ENCODE data around the gene CCSER1.
"Not testable (repeated sequence)": the region's sequence is repeated elsewhere in the genome, so short reads cannot be mapped to it uniquely, and the experiment has no call there.

CCSER1 gene

DNA sequence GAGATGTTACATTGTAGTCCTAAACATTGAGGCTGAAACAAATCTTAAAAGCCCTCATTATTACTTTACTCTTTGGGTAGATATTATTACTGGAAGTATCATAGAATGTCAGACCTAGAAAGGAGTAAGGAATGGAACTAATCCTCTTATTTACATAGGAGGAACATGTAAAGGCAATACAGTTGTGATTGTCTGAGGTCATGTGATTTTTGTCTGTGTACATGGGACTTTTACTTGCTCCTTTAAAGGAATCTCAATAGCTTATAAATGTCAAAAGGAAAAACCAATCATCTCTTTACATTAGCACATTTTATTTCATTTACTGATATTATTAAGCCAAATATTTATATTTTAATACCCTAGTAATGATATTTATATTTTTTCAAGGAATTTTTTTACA, 568.2 kb downstream of the CCSER1 start:
- ATAC-seq (ENCODE audit: insufficient read depth, low read depth): no peak
- TF ChIP-seq, protein P1, sequence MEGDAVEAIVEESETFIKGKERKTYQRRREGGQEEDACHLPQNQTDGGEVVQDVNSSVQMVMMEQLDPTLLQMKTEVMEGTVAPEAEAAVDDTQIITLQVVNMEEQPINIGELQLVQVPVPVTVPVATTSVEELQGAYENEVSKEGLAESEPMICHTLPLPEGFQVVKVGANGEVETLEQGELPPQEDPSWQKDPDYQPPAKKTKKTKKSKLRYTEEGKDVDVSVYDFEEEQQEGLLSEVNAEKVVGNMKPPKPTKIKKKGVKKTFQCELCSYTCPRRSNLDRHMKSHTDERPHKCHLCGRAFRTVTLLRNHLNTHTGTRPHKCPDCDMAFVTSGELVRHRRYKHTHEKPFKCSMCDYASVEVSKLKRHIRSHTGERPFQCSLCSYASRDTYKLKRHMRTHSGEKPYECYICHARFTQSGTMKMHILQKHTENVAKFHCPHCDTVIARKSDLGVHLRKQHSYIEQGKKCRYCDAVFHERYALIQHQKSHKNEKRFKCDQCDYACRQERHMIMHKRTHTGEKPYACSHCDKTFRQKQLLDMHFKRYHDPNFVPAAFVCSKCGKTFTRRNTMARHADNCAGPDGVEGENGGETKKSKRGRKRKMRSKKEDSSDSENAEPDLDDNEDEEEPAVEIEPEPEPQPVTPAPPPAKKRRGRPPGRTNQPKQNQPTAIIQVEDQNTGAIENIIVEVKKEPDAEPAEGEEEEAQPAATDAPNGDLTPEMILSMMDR (IDR thresholded peaks at IDR 0.05; ENCODE audit: borderline replicate concordance, extremely low read depth, low read length, poor library complexity, severe bottlenecking): no peak
- TF ChIP-seq EZH2 (IDR thresholded peaks at IDR 0.05; ENCODE audit: borderline replicate concordance, low read depth, low read length, severe bottlenecking): no peak
- Histone ChIP-seq H3K4me2 (ENCODE audit: insufficient read depth, low read length) (no peak overlapping the region), H3K27me3 (ENCODE audit: insufficient read depth, low read length, poor library complexity) (no peaks in the 10 kb centered on the region), H3K27ac (ENCODE audit: low read length) (no peak overlapping the region), H2AFZ (ENCODE audit: low read depth, low read length) (no peak overlapping the region), H3K4me3 (ENCODE audit: low read depth in 1 of 2, low read length in 2 of 2) (no peak overlapping the region), H4K20me1 (ENCODE audit: insufficient read depth, low read length) (no peaks in the 10 kb centered on the region), H3K36me3 (ENCODE audit: insufficient read depth, low read length) (no peaks in the 10 kb centered on the region), H3K9ac (ENCODE audit: low read depth, low read length) (no peak overlapping the region), H3K79me2 (ENCODE audit: insufficient read depth, low read length) (no peaks in the 10 kb centered on the region), H3K9me3 (ENCODE audit: insufficient read depth, low read length, severe bottlenecking) (no peaks in the 10 kb centered on the region), H3K4me1 (ENCODE audit: insufficient read depth, low read length) (no peaks in the 10 kb centered on the region)
- no peak for DNase-seq

- ATAC-seq (ENCODE audit: insufficient read depth, low read depth); H3K9me3 ChIP-seq (ENCODE audit: insufficient read depth, low read length, severe bottlenecking); DNase-seq; H3K79me2 ChIP-seq (ENCODE audit: insufficient read depth, low read length); H3K27me3 ChIP-seq (ENCODE audit: insufficient read depth, low read length, poor library complexity); H3K4me3 ChIP-seq (ENCODE audit: low read depth in 1 of 2, low read length in 2 of 2); H4K20me1 ChIP-seq (ENCODE audit: insufficient read depth, low read length); H3K4me1 ChIP-seq (ENCODE audit: insufficient read depth, low read length); H3K4me2 ChIP-seq (ENCODE audit: insufficient read depth, low read length); H3K36me3 ChIP-seq (ENCODE audit: insufficient read depth, low read length); H3K9ac ChIP-seq (ENCODE audit: low read depth, low read length); H2AFZ ChIP-seq (ENCODE audit: low read depth, low read length); H3K27ac ChIP-seq (ENCODE audit: low read length): not testable (repeated sequence)
Measured at GRCh38 chr4:90705501-90705900, 578.3 kb downstream of the CCSER1 start.

GRCh38 chr4:90715242-90715641, 588.0 kb downstream of the CCSER1 start:
- Histone ChIP-seq H3K9ac (ENCODE audit: low read depth, low read length) (no peak overlapping the region), H3K9me3 (ENCODE audit: insufficient read depth, low read length, severe bottlenecking) (no peaks in the 10 kb centered on the region), H3K36me3 (ENCODE audit: insufficient read depth, low read length) (no peaks in the 10 kb centered on the region), H4K20me1 (ENCODE audit: insufficient read depth, low read length) (no peaks in the 10 kb centered on the region), H3K27ac (ENCODE audit: low read length) (no peak overlapping the region), H3K4me2 (ENCODE audit: insufficient read depth, low read length) (no peak overlapping the region), H3K79me2 (ENCODE audit: insufficient read depth, low read length) (no peaks in the 10 kb centered on the region), H3K4me1 (ENCODE audit: insufficient read depth, low read length) (no peaks in the 10 kb centered on the region), H2AFZ (ENCODE audit: low read depth, low read length) (no peak overlapping the region), H3K27me3 (ENCODE audit: insufficient read depth, low read length, poor library complexity) (no peaks in the 10 kb centered on the region), H3K4me3 (ENCODE audit: low read depth in 1 of 2, low read length in 2 of 2) (no peak overlapping the region)
- ATAC-seq (ENCODE audit: insufficient read depth, low read depth): no peak
- no peak for DNase-seq
- TF ChIP-seq, protein P1 (IDR thresholded peaks at IDR 0.05; ENCODE audit: borderline replicate concordance, extremely low read depth, low read length, poor library complexity, severe bottlenecking): no peak
- TF ChIP-seq EZH2 (IDR thresholded peaks at IDR 0.05; ENCODE audit: borderline replicate concordance, low read depth, low read length, severe bottlenecking): no peak

GRCh38 chr4:90718931-90719330, 591.7 kb downstream of the CCSER1 start:
- no peaks in the 10 kb centered on the region for H3K79me2 ChIP-seq (ENCODE audit: insufficient read depth, low read length)
- no peak overlapping the region for H3K9ac ChIP-seq (ENCODE audit: low read depth, low read length)
- no peaks in the 10 kb centered on the region for H3K36me3 ChIP-seq (ENCODE audit: insufficient read depth, low read length)
- no peaks in the 10 kb centered on the region for H4K20me1 ChIP-seq (ENCODE audit: insufficient read depth, low read length)
- DNase-seq (no peak), ATAC-seq (ENCODE audit: insufficient read depth, low read depth) (no peak)
- H3K27me3 ChIP-seq (ENCODE audit: insufficient read depth, low read length, poor library complexity): no peaks in the 10 kb centered on the region
- H3K4me1 ChIP-seq (ENCODE audit: insufficient read depth, low read length): no peaks in the 10 kb centered on the region
- H3K4me2 ChIP-seq (ENCODE audit: insufficient read depth, low read length): no peak overlapping the region
- H3K4me3 ChIP-seq (ENCODE audit: low read depth in 1 of 2, low read length in 2 of 2): no peak overlapping the region
- H2AFZ ChIP-seq (ENCODE audit: low read depth, low read length): no peak overlapping the region
- H3K27ac ChIP-seq (ENCODE audit: low read length): no peak overlapping the region
- no peaks in the 10 kb centered on the region for H3K9me3 ChIP-seq (ENCODE audit: insufficient read depth, low read length, severe bottlenecking)
- TF ChIP-seq, protein P1 (IDR thresholded peaks at IDR 0.05; ENCODE audit: borderline replicate concordance, extremely low read depth, low read length, poor library complexity, severe bottlenecking): no peak
- no peak for TF ChIP-seq EZH2 (IDR thresholded peaks at IDR 0.05; ENCODE audit: borderline replicate concordance, low read depth, low read length, severe bottlenecking)
